ENCODE data around the gene ADPRHL1. TPM values are rescaled to one million over a fixed set of nuclear protein-coding genes. Genes with fewer than 3 reads are reported as not detected.

The ADPRHL1 gene
- total RNA-seq: 0.68 and 0.70 TPM in 2 replicates

GRCh38 chr13:113452942-113453901 lies at the start of gene ADPRHL1:
Gene ADPRHL1 (minus strand): TSS chr13:113453488. CDS start chr13:113453437, 51 bp downstream.

GRCh38 chr13:113490496-113491417 lies 37.5 kb upstream of the ADPRHL1 start, which contains the start of gene DCUN1D2:
Gene DCUN1D2 (minus strand): TSS chr13:113490711. CDS start chr13:113490669, 42 bp downstream.

Other genes starting within 250 kb of the ADPRHL1 start
- gene PCID2, start 244.8 kb downstream of the ADPRHL1 start, total RNA-seq: 37.2 and 37.4 TPM in 2 replicates
- gene CUL4A, start 243.9 kb downstream of the ADPRHL1 start, total RNA-seq: 84.1 and 102 TPM in 2 replicates
- gene LAMP1, start 156.2 kb downstream of the ADPRHL1 start, total RNA-seq: 127 and 141 TPM in 2 replicates
- gene GRTP1, start 89.4 kb downstream of the ADPRHL1 start, total RNA-seq: 7.6 and 9.4 TPM in 2 replicates
- 4.1 and 4.4 TPM in 2 replicates for gene DCUN1D2, start 37.2 kb upstream of the ADPRHL1 start, total RNA-seq
- 56.0 and 95.7 TPM in 2 replicates for gene TFDP1, start 131.3 kb upstream of the ADPRHL1 start, total RNA-seq
- not detected in 2 replicates for gene ATP4B, start 204.7 kb upstream of the ADPRHL1 start, total RNA-seq
- not detected in 2 replicates for gene GRK1, start 213.7 kb upstream of the ADPRHL1 start, total RNA-seq